Spleen (tissue), 11 donors: ENCODE measurements around the gene POC5. TPM values are rescaled to one million over a fixed set of nuclear protein-coding genes. Genes with fewer than 3 reads are reported as not detected.

Experiments used
- DNase-seq: peaks from one replicate; pipeline ENCODE4 v3.0.0-alpha.2; 2020
- H3K27ac ChIP-seq, 8 donors: fragments of 200-600 bp; sonication (generic) in 7 of 8; 1 replicate in 4 of 8; 2 replicates in 4 of 8; pipeline versions ENCODE4 v1.5.0 to v1.8.0; 2016 to 2021; ENCODE audit warnings: inconsistent platforms in 4 of 8, mild to moderate bottlenecking in 4 of 8, moderate library complexity in 1 of 8
- H3K27me3 ChIP-seq, 7 donors: fragments of 200-600 bp; sonication (generic) in 6 of 7; replicated peaks in 1 of 7; 1 replicate in 4 of 7; 2 replicates in 3 of 7; pipeline versions ENCODE4 v1.5.0 to v1.8.0; 2016 to 2021; ENCODE audit warnings: inconsistent platforms in 3 of 7, mild to moderate bottlenecking in 1 of 7
- H3K36me3 ChIP-seq, 6 donors: fragments of 200-600 bp; sonication (generic) in 5 of 6; 1 replicate in 4 of 6; 2 replicates in 2 of 6; pipeline versions ENCODE4 v1.5.0 to v1.8.0; 2016 to 2021; ENCODE audit warnings: inconsistent platforms in 2 of 6
- H3K4me1 ChIP-seq, 6 donors: fragments of 200-600 bp; sonication (generic) in 5 of 6; 1 replicate in 3 of 6; 2 replicates in 3 of 6; pipeline versions ENCODE4 v1.5.0 to v1.8.0; 2016 to 2021; ENCODE audit warnings: inconsistent platforms in 3 of 6
- H3K4me3 ChIP-seq, 8 donors: fragments of 200-600 bp; sonication (generic) in 7 of 8; 1 replicate in 4 of 8; 2 replicates in 4 of 8; pipeline versions ENCODE4 v1.5.0 to v1.8.0; 2016 to 2021; ENCODE audit warnings: inconsistent platforms in 4 of 8, mild to moderate bottlenecking in 4 of 8, moderate library complexity in 2 of 8
- H3K9me3 ChIP-seq, 8 donors: fragments of 200-600 bp; sonication (generic) in 7 of 8; 1 replicate in 4 of 8; 2 replicates in 4 of 8; pipeline versions ENCODE4 v1.5.0 to v1.8.0; 2016 to 2021; ENCODE audit warnings: inconsistent platforms in 4 of 8
- POLR2A ChIP-seq, 3 donors: fragments of 450-650 bp; IDR thresholded peaks; one replicate each; pipeline ENCODE4 v1.5.1; 2017; ENCODE audit warnings: antibody characterized with exemption in 3 of 3, mild to moderate bottlenecking in 1 of 3
- POLR2AphosphoS5 ChIP-seq, 3 donors: sonication (generic); formaldehyde crosslinking; IDR thresholded peaks; one replicate each; pipeline ENCODE4 v1.5.1; 2017; ENCODE audit warnings: antibody characterized with exemption in 3 of 3
- WGBS, 5 donors: extraction: QIAGEN DNeasy Blood & Tissue Kit in 3 of 5; methylation state at CpG; one replicate each; pipeline versions ENCODE4 v1.1.5 to v1.1.7; 2013 to 2018; 5-methylcytosine and 5-hydroxymethylcytosine counted together
- intact Hi-C: fragments of 100-400 bp; cut with DNase I; formaldehyde crosslinking; loops from one replicate; pipeline ENCODE4 v1.15.0; 2023; ENCODE audit warnings: low total_unique reads
- polyA plus RNA-seq, 3 donors: library from polyadenylated mRNA; stranded (reverse); fragments of 200-250 nt; gene quantifications; one replicate each; pipeline ENCODE4 v1.2.1, GENCODE V29; 2013
- total RNA-seq, 7 donors: library from RNA; depleted of rRNA in 3 of 7; stranded (reverse); fragments of >200 nt in 3 of 7; fragmentation: NEBNext Ultra II Directional in 4 of 7; extraction: Animal tissue kit (Norgen Biotek cat#: 25700) in 4 of 7; gene quantifications; one replicate each; pipeline versions ENCODE4 v1.1.0 to v1.2.1, GENCODE V29; 2016 to 2021
- TF ChIP-seq, protein P1 (sequence below), 11 experiments: fragments of 200-600 bp in 7 of 11; fragments of 450-650 bp in 4 of 11; sonication (generic) in 4 of 11; IDR thresholded peaks in 8 of 11; conservative IDR thresholded peaks in 3 of 11; 1 replicate in 7 of 11; 2 replicates in 4 of 11; pipeline versions ENCODE4 v1.4.0 to v1.8.0; 2016 to 2021; ENCODE audit warnings: antibody characterized with exemption in 11 of 11, inconsistent platforms in 4 of 11, mild to moderate bottlenecking in 1 of 11
- donor health status: healthy with polysubstance abuse.
- donor health status: DM: no; HTN: no; CAD: no; lungs with moderate emphysema.
- donor health status: DM: no; HTN: no; CAD: no.
- donor health status: Bipolar disorder and iron deficiency.
- donor health status: healthy.
- donor health status: DM: no; HTN: no; CAD: no.
- donor health status: DM: yes; HTN: yes; CAD: no.

POC5 gene
- total and polyA plus RNA-seq, 10 donors: 11.2 to 36.0 (median 15.3) TPM

DNA sequence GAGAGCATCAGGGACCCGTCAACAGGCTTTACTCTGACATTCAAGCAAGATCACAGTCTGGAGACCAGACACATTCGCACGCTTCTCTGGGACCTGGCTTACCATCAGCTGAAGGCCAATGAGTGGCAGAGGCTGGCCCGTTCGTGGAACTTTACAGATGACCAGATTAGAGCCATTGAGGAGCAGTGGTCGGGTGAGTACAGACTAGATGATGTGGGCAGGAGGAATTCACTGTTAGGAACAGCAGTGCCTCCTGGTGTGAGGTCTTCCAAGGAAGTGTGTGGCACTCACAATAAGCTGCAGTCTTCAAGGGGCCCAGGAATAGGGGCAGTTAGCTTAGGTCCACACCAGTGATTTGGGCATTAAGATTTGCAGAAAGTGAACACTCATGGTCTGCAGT, 50.4 kb downstream of the POC5 start:
- 68 to 95% (median 93%) methylated on average over 6 of the region's 6 CpGs for WGBS, 5 donors
- Histone ChIP-seq H3K4me1 (peaks cover 5 to 21% (median 13%) of the 10 kb centered on the region in 6 donors), H3K4me3 (no peak overlapping the region), H3K9me3 (no peaks in the 10 kb centered on the region), H3K27me3 (no peaks in the 10 kb centered on the region), H3K36me3 (peaks cover 0 to 2% (median 0%) of the 10 kb centered on the region in 6 donors), H3K27ac (no peak overlapping the region)
- DNase-seq: no peak
- no peak for TF ChIP-seq POLR2AphosphoS5 (IDR thresholded peaks at IDR 0.05)
- TF ChIP-seq POLR2A (IDR thresholded peaks at IDR 0.05): no peak
- TF ChIP-seq, protein P1, sequence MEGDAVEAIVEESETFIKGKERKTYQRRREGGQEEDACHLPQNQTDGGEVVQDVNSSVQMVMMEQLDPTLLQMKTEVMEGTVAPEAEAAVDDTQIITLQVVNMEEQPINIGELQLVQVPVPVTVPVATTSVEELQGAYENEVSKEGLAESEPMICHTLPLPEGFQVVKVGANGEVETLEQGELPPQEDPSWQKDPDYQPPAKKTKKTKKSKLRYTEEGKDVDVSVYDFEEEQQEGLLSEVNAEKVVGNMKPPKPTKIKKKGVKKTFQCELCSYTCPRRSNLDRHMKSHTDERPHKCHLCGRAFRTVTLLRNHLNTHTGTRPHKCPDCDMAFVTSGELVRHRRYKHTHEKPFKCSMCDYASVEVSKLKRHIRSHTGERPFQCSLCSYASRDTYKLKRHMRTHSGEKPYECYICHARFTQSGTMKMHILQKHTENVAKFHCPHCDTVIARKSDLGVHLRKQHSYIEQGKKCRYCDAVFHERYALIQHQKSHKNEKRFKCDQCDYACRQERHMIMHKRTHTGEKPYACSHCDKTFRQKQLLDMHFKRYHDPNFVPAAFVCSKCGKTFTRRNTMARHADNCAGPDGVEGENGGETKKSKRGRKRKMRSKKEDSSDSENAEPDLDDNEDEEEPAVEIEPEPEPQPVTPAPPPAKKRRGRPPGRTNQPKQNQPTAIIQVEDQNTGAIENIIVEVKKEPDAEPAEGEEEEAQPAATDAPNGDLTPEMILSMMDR (IDR thresholded peaks at IDR 0.05 in 8 of 11, conservative IDR thresholded peaks at IDR 0.05 in 3 of 11): no peak
- intact Hi-C loops: no loop called here

DNA sequence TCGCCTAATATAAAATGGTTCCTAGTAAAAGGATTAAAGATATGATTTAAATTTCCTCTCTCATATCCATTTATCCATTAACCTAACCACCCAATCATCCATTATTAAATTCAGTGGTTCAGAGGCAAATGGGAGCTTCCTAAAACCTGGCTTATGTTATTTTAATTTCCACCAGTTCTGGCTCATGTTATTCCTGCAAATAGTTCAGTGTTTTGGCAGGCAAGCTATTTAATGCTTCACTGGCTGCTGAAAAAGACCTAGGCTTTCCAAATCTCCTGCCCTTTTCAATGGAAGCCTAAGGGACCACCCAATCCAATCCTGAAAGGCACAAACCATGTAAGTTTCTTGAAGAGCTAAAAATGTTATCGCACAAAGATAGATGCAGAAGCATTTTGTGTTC, 52.3 kb downstream of the POC5 start:
- peaks cover 5 to 20% (median 13%) of the 10 kb centered on the region in 6 donors for H3K4me1 ChIP-seq
- H3K4me3 ChIP-seq: no peak overlapping the region
- DNase-seq: no peak
- no peaks in the 10 kb centered on the region for H3K36me3 ChIP-seq
- WGBS, 5 donors: 94 to 99% (median 97%) methylated on average over 2 of the region's 2 CpGs
- TF ChIP-seq, protein P1 (IDR thresholded peaks at IDR 0.05 in 8 of 11, conservative IDR thresholded peaks at IDR 0.05 in 3 of 11): no peak
- TF ChIP-seq POLR2AphosphoS5 (IDR thresholded peaks at IDR 0.05): no peak
- H3K9me3 ChIP-seq: no peaks in the 10 kb centered on the region
- intact Hi-C loops: no loop called here
- no peak overlapping the region for H3K27ac ChIP-seq
- H3K27me3 ChIP-seq: no peaks in the 10 kb centered on the region

DNA sequence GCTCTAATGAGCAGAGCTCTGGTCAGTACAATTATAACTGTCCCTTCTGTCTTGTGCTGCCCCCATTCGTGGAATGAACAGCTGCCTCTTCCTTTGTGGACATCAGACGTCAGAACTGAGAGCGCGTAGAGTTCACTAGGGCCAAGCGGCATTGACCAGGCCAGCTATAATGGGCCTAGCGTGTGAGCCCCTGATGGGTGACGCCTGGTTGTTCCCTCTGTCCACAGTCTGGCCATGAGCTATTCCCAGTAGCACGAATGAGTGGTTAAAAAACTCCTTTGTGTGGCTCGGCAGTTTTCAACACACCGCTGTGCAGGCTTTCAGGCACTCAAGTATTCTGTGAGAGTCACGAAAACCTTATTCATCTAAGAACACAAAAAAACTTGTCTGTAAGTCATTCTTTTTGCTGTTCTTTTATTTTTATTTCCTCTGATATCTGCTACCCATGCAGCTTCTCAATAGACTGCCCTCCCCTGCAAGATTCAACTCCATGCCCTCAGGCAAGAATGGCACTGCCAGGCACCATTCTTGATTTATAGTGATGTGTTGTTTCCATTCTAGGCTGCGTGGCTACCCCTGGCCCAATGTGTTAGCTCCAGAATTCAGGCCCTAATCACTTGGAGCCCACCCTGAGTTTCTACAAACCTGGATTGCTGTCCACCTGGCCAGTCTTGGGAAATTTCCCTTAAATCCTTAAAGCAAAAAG, 53.5 kb downstream of the POC5 start:
- TF ChIP-seq, protein P1 (IDR thresholded peaks at IDR 0.05 in 8 of 11, conservative IDR thresholded peaks at IDR 0.05 in 3 of 11): no peak
- H3K4me3 ChIP-seq: no peak overlapping the region
- H3K27ac ChIP-seq: no peak overlapping the region
- 82 to 89% (median 87%) methylated on average over 12 of the region's 12 CpGs for WGBS, 5 donors
- no peaks in the 10 kb centered on the region for H3K36me3 ChIP-seq
- H3K9me3 ChIP-seq: no peaks in the 10 kb centered on the region
- no peaks in the 10 kb centered on the region for H3K27me3 ChIP-seq
- intact Hi-C loops: no loop called here
- peaks cover 3 to 10% (median 4%) of the 10 kb centered on the region in 6 donors for H3K4me1 ChIP-seq
- no peak for DNase-seq

DNA sequence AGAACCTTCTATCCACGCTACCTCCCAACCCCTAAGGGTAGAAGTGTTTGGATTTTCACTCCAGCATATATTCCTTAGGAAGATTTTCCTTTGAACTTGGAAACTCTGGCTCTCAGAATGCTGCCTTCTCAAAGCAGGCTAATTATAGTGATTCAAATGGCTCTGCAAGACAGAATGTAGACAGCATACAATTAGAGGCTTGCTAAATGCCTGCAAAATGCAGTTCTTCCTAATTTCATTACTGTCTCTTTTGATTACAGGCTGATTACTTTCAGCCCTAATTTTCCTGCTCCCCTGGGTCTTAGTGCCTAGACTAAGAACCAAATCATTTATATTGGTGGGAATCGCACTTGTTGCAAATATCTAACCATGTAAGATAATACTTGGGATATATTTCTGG, 55.2 kb downstream of the POC5 start:
- no peaks in the 10 kb centered on the region for H3K9me3 ChIP-seq
- 82 to 99% (median 90%) methylated on average over 2 of the region's 2 CpGs for WGBS, 5 donors
- intact Hi-C loops: no loop called here
- DNase-seq: no peak
- H3K27me3 ChIP-seq: no peaks in the 10 kb centered on the region
- H3K4me1 ChIP-seq: peaks cover 0 to 3% (median 0%) of the 10 kb centered on the region in 6 donors
- H3K27ac ChIP-seq: no peak overlapping the region
- H3K36me3 ChIP-seq: no peaks in the 10 kb centered on the region
- H3K4me3 ChIP-seq: no peak overlapping the region
- TF ChIP-seq, protein P1 (IDR thresholded peaks at IDR 0.05 in 8 of 11, conservative IDR thresholded peaks at IDR 0.05 in 3 of 11): no peak
- TF ChIP-seq POLR2AphosphoS5 (IDR thresholded peaks at IDR 0.05): no peak
- no peak for TF ChIP-seq POLR2A (IDR thresholded peaks at IDR 0.05)
